T-helper 2 cell treated with Interferon-gamma antibody and Interleukin-4, amounts not matched to agents 5 μg/mL and 100 μg/mL, for 36 hours (primary cell): Measurements from ENCODE around the gene EXOC3.
A peak's percentile ranks its signal among the peaks of the same experiment; 100 is the strongest.
"Not testable (repeated sequence)": the region's sequence is repeated elsewhere in the genome, so short reads cannot be mapped to it uniquely, and the experiment has no call there.

Source experiments
- DNase-seq: peaks from one replicate; pipeline ENCODE4 v3.0.0; 2021; ENCODE audit warnings: low spot score
- H3K27ac Mint-ChIP-seq: one replicate; pipeline ENCODE4 v1.8.0; 2021; ENCODE audit warnings: mild to moderate bottlenecking, mixed read lengths
- H3K27me3 Mint-ChIP-seq: one replicate; pipeline ENCODE4 v1.8.0; 2021; ENCODE audit warnings: low read depth, mixed read lengths
- H3K36me3 Mint-ChIP-seq: one replicate; pipeline ENCODE4 v1.8.0; 2021; ENCODE audit warnings: low read depth, mixed read lengths
- H3K4me1 Mint-ChIP-seq: one replicate; pipeline ENCODE4 v1.8.0; 2021; ENCODE audit warnings: low read depth, mixed read lengths
- H3K4me3 Mint-ChIP-seq: one replicate; pipeline ENCODE4 v1.8.0; 2022; ENCODE audit warnings: mild to moderate bottlenecking, moderate library complexity, mixed read lengths
- H3K9me3 Mint-ChIP-seq: one replicate; pipeline ENCODE4 v1.8.0; 2021; ENCODE audit warnings: mixed read lengths

Gene EXOC3

DNA sequence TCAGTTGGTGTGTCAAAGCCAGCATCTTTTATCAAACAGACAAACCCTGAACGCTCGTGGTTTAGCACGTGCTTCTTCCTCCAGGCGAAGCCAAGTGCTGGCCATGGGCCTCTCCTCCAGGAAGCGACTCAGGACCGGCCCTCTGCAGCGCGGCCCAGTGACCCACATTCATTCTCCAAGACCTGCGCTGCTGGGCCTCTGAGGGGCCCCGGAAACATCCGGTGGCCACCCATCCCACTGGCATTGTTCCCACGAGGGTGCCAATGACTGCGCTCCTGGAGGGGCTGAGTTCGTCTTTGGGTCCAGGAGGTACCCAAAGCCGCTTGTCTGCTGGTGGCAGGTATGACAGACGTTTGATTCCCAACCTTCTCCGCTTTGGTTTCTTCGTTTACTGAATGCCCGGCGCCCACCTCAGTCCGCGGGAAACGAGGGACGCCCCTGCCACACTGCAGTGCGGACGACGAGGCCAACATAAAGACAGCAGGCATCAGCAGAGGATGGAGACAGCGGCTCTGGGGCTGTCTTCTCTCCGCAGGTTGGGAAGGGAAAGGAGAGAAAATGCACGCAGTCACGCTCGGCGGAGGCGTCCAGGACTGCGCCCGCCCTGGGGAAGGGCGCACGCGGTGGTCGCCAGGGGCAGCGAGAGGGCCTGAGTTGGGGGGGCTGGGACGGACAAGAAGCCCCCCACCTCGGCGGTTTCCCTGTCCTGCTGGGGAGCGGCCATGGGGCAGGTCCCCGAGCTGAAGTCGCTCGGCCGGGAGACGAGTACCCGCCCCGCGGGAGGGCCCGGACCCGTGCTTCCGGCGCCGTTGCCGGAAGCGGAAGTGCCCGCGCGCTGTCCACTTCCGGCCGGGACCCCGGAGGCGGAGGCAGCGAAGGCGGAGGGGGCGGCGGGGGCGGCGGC lies at the start of gene EXOC3:
Gene EXOC3, plus strand, starts transcription at position 842 of the 904 bp plus-strand sequence. CDS start 3,030 bp downstream, outside the sequence.
- H3K4me1 Mint-ChIP-seq, result peaks cover 35% of the 10 kb centered on the region
- no peaks in the 10 kb centered on the region for H3K9me3 Mint-ChIP-seq
- DNase-seq, result peak; percentile 76
- H3K27me3 Mint-ChIP-seq, result no peaks in the 10 kb centered on the region
- peak within 1 kb of the TSS; percentile 96 for H3K4me3 Mint-ChIP-seq
- peak within 1 kb of the TSS; percentile 94 for H3K27ac Mint-ChIP-seq
- H3K36me3 Mint-ChIP-seq, result peaks cover 18% of the 10 kb centered on the region

DNA sequence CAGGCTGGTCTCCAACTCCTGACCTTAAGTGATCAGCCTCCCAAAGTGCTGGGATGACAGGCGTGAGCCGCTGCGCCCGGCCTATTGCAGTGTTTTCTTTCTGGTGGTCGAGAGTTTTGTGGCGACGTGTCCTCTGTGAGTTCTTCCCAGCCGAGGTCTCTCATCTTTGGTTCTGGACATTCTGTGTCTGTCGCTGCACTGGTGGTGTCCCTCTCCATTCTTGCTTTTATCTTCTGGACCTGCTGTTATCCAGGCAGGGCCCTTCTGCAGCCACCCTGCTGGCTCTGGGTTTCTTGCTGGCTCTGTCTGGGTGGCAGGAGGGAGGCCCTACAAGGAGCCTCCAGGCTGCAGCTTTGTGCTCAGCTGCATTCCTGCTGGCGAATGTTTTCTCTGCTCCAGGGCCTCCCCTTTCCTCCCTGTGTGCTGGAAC lies 49.1 kb upstream of the EXOC3 start:
- H3K27me3 Mint-ChIP-seq, result no peaks in the 10 kb centered on the region
- peaks cover 41% of the 10 kb centered on the region for H3K4me1 Mint-ChIP-seq
- DNase-seq, result no peak
- H3K4me3 Mint-ChIP-seq, result peak overlapping the region; percentile 86
- no peaks in the 10 kb centered on the region for H3K9me3 Mint-ChIP-seq
- H3K36me3 Mint-ChIP-seq, result peaks cover 33% of the 10 kb centered on the region
- H3K27ac Mint-ChIP-seq, result peak overlapping the region; percentile 99

DNA sequence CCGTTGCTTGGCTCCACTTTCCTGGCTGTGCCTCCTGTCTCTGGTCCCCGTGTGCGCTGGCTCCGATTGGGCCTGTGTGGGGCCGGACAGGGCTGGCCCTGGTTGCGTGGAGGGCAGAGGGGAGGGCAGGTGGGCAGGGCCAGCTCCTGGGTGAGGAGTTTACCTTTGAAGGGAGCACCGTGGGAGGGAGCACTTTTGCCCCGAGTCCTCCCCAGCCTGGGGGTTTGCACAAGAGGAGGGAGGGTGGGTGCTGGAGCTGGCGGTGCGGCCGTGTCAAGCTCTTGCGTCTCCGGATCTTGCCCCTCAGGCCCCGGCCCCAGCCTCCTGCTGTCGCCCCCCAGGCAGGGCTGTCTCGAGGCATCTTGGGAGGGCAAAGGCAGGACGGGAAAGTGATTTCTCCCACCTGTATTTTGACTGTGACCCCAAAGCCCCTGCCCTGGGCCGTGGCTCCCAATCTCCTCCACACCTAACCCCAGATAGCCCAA lies 48.3 kb upstream of the EXOC3 start:
- H3K27ac Mint-ChIP-seq, result peak overlapping the region; percentile 77

DNA sequence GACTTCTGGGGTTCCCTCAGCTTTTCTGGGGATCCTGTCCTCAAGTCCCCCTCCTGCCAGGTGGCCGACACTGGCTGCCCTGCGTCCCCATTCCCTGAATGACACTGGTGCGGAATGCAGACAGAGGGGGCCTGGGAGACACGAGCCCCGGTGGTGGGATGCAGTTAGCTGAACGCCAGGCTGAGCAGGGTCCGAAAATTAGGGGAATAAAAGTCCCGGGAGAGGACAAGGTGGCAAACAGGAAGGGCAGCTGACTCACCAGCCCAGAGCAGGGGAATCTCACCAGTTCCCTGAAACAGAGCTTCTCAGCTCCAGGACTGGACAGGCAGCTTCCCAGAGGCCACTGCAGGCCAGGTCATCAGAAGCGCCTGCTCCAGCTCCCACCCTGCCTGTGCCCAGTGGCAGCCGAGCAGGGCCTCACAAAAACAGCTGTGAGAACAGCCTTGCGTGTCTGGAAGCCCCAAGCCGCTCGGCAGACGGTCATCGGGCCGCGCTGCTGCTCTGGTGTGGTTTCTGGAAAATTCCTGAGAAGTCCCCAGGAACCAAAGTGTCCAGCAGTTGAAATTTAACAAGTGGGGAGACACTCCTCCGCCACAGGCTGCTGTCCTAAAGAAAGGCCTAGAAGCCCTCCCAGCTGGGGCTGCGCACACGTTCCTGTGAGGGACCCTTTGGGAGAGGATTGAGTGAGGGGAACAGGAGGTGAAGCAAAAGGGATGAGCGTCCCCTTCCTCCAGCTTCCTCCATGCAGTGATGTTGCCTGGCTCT lies 47.6 kb upstream of the EXOC3 start:
- H3K9me3 Mint-ChIP-seq, result no peaks in the 10 kb centered on the region
- peak overlapping the region; percentile 21 for H3K4me3 Mint-ChIP-seq
- peak overlapping the region; percentile 63 for H3K27ac Mint-ChIP-seq
- H3K36me3 Mint-ChIP-seq, result peaks cover 36% of the 10 kb centered on the region
- no peaks in the 10 kb centered on the region for H3K27me3 Mint-ChIP-seq
- DNase-seq, result no peak
- peaks cover 43% of the 10 kb centered on the region for H3K4me1 Mint-ChIP-seq

More for the DNA sequence above, 48.3 kb upstream of the EXOC3 start:
- no peaks in the 10 kb centered on the region for H3K9me3 Mint-ChIP-seq
- DNase-seq, result no peak
- no peaks in the 10 kb centered on the region for H3K27me3 Mint-ChIP-seq
- peaks cover 37% of the 10 kb centered on the region for H3K36me3 Mint-ChIP-seq
- H3K4me3 Mint-ChIP-seq, result peak overlapping the region; percentile 21
- H3K4me1 Mint-ChIP-seq, result peaks cover 44% of the 10 kb centered on the region

DNA sequence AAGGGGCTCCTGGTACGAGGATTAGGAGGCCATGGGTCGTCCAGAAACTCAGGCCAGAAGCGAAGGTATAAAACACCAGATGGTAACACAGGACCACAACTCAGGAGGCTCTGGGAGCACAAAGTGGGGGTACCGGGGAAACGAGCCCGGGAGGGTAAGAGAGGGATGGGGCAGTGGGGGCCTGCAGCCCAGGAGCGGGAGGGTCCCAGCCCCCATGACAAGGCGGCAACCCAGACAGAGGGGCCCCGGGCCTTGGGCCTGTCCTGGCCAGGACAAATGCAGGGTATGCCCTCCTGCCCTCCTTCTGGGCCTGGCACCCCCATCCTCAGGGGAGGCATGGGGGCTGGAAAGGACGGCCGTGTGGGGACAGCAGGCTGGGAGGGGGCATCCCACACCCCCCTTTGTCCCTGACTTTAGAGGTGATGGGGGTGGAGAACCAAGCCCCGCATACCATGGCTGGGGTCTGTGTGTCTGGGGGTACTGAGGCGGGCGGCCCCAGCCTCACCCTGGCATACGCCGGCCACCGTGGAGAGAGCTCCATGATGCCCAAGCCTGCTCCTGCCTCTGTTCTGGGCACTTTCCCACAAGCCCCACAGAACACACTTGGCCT lies 47.0 kb upstream of the EXOC3 start:
- Mint-ChIP-seq H3K27me3 (no peaks in the 10 kb centered on the region), H3K4me3 (no peak overlapping the region), H3K27ac (no peak overlapping the region), H3K36me3 (peaks cover 39% of the 10 kb centered on the region), H3K9me3 (no peaks in the 10 kb centered on the region), H3K4me1 (peaks cover 39% of the 10 kb centered on the region)
- no peak for DNase-seq

DNA sequence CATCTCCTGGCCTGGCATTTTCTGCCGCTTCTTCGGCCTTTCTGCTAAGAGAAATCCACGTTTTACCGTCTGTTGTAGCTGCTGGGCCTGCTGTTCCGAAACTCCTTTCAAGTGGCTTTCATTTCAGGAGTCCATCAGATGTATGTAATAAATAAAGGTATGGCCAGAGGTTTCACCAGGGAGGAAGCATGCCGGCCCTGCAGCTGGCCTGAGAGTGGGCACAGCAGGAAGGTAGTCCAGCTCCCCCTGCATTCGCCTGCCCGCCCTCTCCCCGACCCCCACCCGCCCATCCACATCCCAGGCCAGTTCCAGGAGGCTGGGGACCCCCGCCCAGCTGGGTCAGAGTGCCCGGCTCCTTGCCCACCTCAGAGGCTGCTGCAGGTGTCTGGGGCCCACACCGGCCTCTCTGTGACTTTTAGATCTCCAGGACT lies 46.4 kb upstream of the EXOC3 start:
- Mint-ChIP-seq H3K9me3 (no peaks in the 10 kb centered on the region), H3K4me3 (no peak overlapping the region), H3K36me3 (peaks cover 43% of the 10 kb centered on the region), H3K4me1 (peaks cover 38% of the 10 kb centered on the region), H3K27me3 (no peaks in the 10 kb centered on the region), H3K27ac (no peak overlapping the region)
- no peak for DNase-seq

DNA sequence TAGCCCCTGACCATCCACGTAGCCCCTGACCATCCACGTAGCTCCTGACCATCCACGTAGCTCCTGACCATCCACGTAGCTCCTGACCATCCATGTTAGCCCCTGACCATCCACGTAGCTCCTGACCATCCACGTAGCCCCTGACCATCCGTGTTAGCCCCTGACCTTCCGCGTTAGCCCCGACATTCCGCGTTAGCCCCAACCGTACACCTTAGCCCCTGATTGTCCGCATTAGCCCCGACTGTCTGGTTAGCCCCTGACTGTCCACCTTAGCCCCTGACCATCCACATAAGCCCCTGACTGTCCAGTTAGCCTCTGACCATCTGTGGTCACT lies 44.9 kb upstream of the EXOC3 start:
- peak overlapping the region; percentile 53 for H3K27ac Mint-ChIP-seq
- DNase-seq, H3K27me3 Mint-ChIP-seq, H3K9me3 Mint-ChIP-seq: not testable (repeated sequence)
- peaks cover 46% of the 10 kb centered on the region for H3K36me3 Mint-ChIP-seq
- peak overlapping the region; percentile 7 for H3K4me3 Mint-ChIP-seq
- peaks cover 40% of the 10 kb centered on the region for H3K4me1 Mint-ChIP-seq

DNA sequence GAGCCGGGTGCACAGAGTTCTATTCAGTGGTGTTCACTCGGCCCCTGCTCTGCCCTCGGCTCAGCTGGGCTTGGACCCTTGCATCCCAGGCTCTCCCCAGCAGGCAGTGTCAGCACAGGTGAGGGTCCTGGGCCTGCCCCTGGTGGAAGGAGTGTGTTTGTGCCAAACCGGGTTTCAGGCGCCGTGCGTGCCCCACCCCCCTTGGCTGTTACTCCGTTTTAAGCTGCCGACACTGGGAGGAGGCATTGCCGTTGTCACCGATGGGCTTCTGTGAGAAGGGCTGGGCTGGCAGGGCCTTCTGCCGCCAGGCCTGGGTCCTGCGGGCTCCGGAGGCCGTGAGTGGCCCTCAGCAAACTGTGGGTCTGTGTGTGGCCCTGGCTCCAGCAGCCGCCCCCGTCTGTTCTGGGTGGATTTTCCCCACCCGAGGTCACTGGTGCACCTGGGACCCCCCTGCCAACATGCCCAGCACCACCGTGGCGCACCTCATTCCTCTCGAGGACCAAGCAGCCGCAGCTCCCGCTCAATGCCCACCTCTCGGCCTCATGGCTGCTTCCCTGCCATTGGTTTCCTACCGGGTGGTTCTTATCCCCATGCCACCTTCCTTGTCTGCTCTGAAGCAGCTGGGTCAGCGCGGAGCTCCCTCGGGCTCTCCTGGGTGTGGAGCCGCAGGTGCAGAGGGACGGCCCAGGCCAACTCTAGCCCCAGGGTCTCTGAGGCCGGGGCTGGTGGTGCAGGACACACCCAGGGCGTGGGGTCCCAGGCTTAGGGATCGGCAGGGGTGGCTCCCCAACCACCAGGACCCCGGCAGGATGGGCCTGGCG lies 44.3 kb upstream of the EXOC3 start:
- Mint-ChIP-seq H3K9me3 (no peaks in the 10 kb centered on the region), H3K27ac (peak overlapping the region; percentile 62), H3K4me1 (peaks cover 36% of the 10 kb centered on the region), H3K27me3 (no peaks in the 10 kb centered on the region), H3K36me3 (peaks cover 42% of the 10 kb centered on the region), H3K4me3 (peak overlapping the region; percentile 7)
- DNase-seq, result no peak

DNA sequence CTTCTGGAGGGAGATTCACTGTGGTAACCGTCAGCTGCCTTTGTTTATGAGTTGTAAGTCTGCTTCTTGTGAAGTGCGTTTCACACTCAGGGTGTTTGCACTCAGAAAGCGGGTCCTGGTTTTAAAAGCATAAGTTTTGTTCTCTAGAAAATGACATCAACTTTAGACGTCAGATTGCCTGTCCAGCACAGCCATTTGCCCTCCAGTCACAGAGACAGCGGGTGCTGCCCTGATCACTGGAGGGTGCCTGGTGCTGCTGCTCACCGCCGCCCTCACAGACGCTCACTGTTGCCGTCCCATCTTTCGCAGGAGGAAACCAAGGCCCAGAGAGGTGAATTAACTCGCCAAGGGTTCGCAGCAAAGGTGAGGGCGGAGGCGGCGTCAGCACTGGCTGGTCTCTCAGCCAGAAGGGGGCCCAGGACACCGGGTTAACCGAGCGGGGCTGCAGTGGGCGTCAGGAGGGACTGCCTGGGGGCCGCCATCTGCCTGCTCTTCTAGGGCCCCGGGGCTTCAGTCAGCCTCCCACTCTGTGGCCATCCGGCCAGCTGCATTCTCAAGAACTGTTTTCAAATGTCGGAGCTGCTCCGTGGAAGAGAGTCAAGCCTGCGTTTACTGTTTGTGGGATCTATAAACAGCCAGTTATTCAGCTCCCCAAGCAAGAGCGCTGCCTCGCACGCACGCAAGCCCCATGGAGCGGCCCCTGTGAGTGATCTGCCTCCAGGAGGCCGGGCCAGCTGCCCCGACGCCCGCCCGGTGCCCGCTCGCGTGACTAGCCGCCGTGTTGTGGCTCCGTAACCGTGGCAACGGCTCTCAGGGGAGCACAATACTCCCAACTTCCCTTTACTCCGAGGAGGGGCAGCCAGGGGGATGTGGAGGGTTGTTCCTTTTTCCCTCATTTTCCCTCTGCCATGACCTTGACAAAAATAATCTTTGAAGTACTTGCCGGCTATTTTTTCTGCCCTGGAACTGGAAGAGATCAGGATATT lies 43.4 kb upstream of the EXOC3 start:
- peak overlapping the region; percentile 91 for H3K27ac Mint-ChIP-seq
- no peaks in the 10 kb centered on the region for H3K27me3 Mint-ChIP-seq
- H3K4me1 Mint-ChIP-seq, result peaks cover 32% of the 10 kb centered on the region
- H3K9me3 Mint-ChIP-seq, result no peaks in the 10 kb centered on the region
- peak overlapping the region; percentile 67 for H3K4me3 Mint-ChIP-seq
- peak; percentile 67 for DNase-seq
- H3K36me3 Mint-ChIP-seq, result peaks cover 47% of the 10 kb centered on the region

DNA sequence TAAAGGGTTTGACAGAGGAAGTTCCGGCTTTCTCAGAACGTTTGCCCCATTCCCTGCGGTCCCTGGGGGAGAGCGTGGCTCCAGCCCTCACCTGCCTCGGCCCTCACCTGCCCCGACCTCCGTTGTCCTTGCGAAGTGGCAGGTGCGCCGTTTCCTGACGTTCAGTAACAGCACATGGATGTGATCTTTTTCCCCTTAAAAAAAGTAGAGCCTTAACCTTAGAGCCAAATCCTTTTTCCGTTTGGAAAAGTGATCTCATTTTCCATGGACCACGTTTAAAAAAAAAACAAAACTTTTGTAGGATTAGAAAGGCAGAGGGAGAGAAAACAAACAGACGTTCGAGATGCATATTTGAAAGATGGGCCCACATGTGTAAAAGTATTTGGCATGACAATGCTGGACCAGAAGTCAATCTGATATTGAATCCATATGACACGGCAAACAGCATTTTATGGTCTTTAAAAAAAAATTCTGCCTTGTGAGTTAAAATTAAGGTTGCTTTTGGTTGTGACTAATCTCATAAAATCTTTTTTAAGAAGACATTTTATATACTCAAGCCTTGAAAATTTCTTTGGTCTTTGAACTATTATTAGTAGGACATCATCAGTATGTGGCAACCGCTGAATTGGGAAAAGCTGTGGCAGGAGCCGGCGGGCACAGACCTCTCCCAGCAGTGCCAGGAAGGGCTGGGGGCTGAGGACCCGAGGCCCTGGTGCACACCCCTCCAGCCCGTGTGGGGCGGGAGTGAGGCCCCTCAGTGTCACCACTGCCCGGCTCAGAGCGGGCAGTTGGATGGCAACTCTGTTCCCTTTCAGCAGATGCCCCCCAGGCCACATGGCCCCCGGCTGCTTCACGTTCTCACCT lies 42.5 kb upstream of the EXOC3 start:
- H3K4me3 Mint-ChIP-seq, result peak overlapping the region; percentile 67

DNA sequence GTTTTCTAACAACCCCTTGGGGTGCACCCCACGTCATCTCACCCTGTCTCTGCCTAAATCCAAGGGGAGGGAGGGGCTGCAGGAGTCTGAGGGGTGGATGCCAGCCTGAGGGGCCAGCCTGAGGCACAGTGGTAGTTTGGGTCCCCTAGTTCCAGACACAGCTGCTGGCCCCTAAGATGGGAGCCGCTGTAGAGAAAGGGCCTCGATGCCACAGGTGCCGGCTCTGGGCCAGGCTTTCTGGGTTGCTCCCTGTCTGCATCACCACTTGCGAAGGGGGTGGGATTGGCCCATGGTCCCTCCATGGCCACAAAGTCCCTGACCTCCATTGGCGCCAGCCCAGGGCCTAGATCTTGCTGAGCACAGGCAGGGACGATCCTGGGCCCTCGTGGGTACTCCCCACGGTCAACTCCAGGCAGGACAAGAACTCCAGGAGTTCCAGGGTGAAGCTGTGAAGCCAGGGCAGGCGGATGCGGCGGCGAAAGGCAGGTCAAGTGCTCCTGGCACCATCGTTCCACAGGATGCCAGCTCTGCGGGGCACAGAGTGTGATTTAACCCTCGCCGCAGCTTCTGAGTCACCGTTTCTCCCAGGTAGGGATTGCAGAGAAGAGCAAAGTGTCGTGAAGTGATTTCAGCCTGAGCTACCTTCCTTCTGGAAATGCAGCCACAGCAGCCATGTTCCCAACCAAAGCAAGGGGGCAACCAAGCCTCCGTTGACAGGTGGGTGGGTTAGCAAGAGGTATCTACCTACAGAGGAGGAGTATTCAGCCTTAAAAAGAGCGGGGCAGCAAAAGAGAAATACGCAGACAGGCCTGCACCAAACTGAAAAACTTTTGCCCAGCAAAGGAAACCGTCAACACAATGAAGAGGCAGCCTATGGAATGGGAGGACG lies 41.6 kb upstream of the EXOC3 start:
- Mint-ChIP-seq H3K36me3 (peaks cover 47% of the 10 kb centered on the region), H3K9me3 (no peaks in the 10 kb centered on the region), H3K27ac (no peak overlapping the region), H3K27me3 (no peaks in the 10 kb centered on the region), H3K4me1 (peaks cover 30% of the 10 kb centered on the region), H3K4me3 (no peak overlapping the region)
- no peak for DNase-seq

More for the DNA sequence above, 42.5 kb upstream of the EXOC3 start:
- no peaks in the 10 kb centered on the region for H3K9me3 Mint-ChIP-seq
- no peaks in the 10 kb centered on the region for H3K27me3 Mint-ChIP-seq
- DNase-seq, result no peak
- peaks cover 32% of the 10 kb centered on the region for H3K4me1 Mint-ChIP-seq
- peaks cover 47% of the 10 kb centered on the region for H3K36me3 Mint-ChIP-seq
- H3K27ac Mint-ChIP-seq, result peak overlapping the region; percentile 91
